HG03342 (cell line): ENCODE results near the gene RBM20.

Source experiments
- ATAC-seq: cut with Tn5 transposase; IDR thresholded peaks from one replicate; pipeline ENCODE4 v1.9.1; 2021; ENCODE audit warnings: mild to moderate bottlenecking, moderate library complexity; ENCODE audit not compliant: unreplicated experiment

Gene RBM20

DNA sequence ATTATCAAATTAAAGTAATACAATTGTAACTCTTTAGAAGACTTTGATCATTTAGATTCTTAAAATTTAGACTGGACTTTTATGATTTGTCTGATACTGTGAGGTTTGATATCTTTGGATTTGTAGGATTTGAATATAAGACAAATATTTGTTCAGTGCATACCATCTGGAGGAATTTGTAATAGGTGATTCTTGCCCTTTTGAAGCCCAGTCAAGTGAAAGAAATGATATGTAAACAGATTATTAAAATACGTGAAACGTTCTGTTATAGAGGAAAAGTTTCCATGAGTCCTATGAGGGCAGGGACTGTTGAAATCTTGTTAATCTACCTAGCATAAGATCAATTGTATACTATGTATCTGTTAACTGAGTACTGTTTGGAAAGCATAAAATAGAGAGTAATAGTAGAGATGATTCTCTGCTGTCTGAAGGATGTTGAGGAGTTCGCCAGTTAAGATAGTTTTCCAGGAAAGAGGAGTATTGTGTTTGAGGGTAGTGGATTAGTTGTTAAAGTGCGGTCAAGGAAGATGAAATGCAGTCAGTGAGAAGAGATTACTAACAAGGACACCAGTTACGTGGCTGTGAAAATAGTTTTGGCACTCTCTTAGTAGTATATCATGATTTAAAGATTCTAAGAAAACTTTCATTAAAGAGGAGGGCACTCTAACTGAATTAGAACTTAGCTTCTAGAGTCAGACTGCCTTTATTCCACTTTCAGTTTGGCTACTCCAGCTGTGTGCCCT is 242.0 kb downstream of the RBM20 start:
- no peak for ATAC-seq

- ATAC-seq, result no peak
Measured at GRCh38 chr10:110887560-110887959, 243.4 kb downstream of the RBM20 start.
